GM06990 (cell line): ENCODE measurements around the gene AAR2.

ENCODE experiments used
- DNase-seq: peaks from one replicate; pipeline ENCODE4 v3.0.0-alpha.2; 2011; ENCODE audit not compliant: insufficient read length; ENCODE audit errors: extremely low read depth
- H3K27me3 ChIP-seq: replicated peaks from 2 replicates; pipeline ENCODE4 v1.6.0; 2011; ENCODE audit warnings: low read length; ENCODE audit not compliant: control insufficient read depth, insufficient read depth
- H3K36me3 ChIP-seq: 2 replicates; pipeline ENCODE4 v1.5.1; 2011; ENCODE audit warnings: low read length; ENCODE audit not compliant: control insufficient read depth, insufficient read depth
- H3K4me3 ChIP-seq: replicated peaks from 2 replicates; pipeline ENCODE4 v1.5.1; 2011; ENCODE audit warnings: low read depth, mild to moderate bottlenecking, control low read depth, low read length
- TF ChIP-seq, protein P1 (sequence below): IDR thresholded peaks from 2 replicates; pipeline ENCODE4 v1.5.1; 2011; ENCODE audit warnings: low read length, control low read depth, mild to moderate bottlenecking, inconsistent platforms; ENCODE audit not compliant: insufficient read depth, poor library complexity, severe bottlenecking

Gene AAR2

DNA sequence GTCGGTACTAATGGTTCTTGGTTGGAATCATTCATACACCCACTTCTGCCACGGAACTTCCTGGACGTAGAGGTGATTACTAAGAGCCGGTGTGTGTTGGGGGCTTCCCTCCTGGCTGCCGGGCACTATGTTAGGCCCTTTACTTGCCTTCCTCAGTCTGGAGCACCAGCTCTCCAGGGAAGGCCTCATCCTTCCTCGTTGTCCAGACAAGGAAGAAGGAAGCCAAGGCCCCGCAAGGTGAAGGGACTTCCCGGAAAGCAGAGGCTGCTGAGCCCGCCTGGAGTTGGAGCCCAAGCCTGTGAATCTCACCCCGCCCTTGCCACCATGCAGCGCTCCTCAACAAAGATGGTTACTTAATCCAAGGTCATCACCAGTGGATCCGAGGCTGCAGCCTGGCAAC is 26.2 kb downstream of the AAR2 start:
- DNase-seq = no peak
- TF ChIP-seq, protein P1, sequence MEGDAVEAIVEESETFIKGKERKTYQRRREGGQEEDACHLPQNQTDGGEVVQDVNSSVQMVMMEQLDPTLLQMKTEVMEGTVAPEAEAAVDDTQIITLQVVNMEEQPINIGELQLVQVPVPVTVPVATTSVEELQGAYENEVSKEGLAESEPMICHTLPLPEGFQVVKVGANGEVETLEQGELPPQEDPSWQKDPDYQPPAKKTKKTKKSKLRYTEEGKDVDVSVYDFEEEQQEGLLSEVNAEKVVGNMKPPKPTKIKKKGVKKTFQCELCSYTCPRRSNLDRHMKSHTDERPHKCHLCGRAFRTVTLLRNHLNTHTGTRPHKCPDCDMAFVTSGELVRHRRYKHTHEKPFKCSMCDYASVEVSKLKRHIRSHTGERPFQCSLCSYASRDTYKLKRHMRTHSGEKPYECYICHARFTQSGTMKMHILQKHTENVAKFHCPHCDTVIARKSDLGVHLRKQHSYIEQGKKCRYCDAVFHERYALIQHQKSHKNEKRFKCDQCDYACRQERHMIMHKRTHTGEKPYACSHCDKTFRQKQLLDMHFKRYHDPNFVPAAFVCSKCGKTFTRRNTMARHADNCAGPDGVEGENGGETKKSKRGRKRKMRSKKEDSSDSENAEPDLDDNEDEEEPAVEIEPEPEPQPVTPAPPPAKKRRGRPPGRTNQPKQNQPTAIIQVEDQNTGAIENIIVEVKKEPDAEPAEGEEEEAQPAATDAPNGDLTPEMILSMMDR = no peak
- Histone ChIP-seq H3K27me3 (no peaks in the 10 kb centered on the region; the same call in none of the 2 replicates), H3K36me3 (no peaks in the 10 kb centered on the region), H3K4me3 (no peak overlapping the region)

GRCh38 chr20:36264426-36265246 is 28.4 kb downstream of the AAR2 start:
- no peak for DNase-seq
- TF ChIP-seq, protein P1 = no peak
- Histone ChIP-seq H3K36me3 (no peaks in the 10 kb centered on the region), H3K4me3 (no peak overlapping the region), H3K27me3 (no peaks in the 10 kb centered on the region; the same call in none of the 2 replicates)

DNA sequence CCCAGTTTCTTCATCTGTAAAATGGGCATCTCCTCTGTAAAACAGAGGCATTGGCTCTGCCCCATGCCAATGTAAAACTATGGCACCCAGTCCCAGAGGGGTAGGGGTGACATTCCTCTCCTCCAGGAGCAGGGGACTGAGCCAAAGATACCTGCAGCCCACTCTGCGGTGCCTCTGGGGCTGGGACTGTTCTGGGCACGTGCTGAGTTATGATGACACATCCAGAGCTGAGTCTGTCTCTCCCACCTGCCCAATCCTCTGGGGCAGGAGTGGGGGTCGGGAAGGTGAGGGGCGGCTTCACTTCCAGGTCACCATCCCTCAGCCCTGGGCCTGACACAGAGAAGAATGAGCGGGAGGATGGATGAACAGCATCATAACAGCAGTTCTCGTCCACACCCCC is 29.9 kb downstream of the AAR2 start:
- Histone ChIP-seq H3K36me3 (no peaks in the 10 kb centered on the region), H3K4me3 (no peak overlapping the region), H3K27me3 (no peaks in the 10 kb centered on the region; the same call in none of the 2 replicates)
- DNase-seq = no peak
- TF ChIP-seq, protein P1 = no peak

DNA sequence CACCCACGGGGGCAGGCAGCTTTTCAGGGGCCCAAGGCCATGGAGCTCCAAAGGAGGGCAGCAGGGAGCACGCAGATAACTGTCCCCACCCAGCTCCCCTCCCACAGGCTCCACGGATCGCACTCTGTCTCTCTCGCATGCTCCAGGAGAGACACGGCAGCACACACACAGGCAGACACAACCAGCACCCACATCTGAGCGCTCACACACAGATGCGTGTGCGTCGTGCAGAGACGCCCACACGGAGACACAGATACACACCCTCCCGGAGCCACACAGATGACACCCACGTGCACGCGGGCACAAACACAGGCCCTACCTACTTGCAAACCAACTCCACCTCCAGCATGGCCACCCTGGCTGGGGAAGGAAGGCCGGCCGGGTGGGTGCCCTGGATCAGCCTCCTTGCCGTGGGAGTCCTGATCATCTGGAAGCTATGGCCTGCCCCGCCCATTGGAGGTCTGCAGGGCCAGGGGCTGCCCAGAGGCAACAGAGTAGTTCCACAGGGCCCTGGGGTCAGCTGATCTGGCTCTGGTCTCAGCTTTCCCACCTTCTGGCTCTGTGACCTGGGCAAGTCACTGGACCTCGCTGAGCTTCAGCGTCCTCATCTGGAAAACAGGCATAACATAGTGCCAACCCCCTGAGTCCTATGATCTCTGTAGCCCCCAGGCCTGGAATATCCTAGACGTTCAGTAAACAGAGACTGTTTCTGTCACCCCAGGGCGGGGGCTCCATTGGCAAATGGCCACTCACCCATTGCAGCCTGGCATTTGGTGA is 31.5 kb downstream of the AAR2 start:
- Histone ChIP-seq H3K4me3 (no peak overlapping the region), H3K27me3 (no peaks in the 10 kb centered on the region; the same call in none of the 2 replicates), H3K36me3 (no peaks in the 10 kb centered on the region)
- TF ChIP-seq, protein P1 = no peak
- no peak for DNase-seq

- no peak for DNase-seq
- TF ChIP-seq, protein P1 = no peak
- H3K4me3 ChIP-seq = no peak overlapping the region
- H3K27me3 ChIP-seq = no peaks in the 10 kb centered on the region; the same call in none of the 2 replicates
- H3K36me3 ChIP-seq = no peaks in the 10 kb centered on the region
Observed at GRCh38 chr20:36268440-36269342, 32.4 kb downstream of the AAR2 start.
